GM19455 (cell line): ENCODE data around the gene SIM2.
"Not testable (repeated sequence)": the region's sequence is repeated elsewhere in the genome, so short reads cannot be mapped to it uniquely, and the experiment has no call there.

ENCODE experiments used
- ATAC-seq: cut with Tn5 transposase; IDR thresholded peaks from one replicate; pipeline ENCODE4 v1.9.1; 2021; ENCODE audit not compliant: unreplicated experiment

The SIM2 gene

GRCh38 chr21:36698981-36699545 is at the start of gene SIM2:
Gene SIM2 (plus strand): TSS chr21:36699115. CDS start chr21:36699747, 632 bp downstream.
- no peak for ATAC-seq

GRCh38 chr21:36654324-36654723 is 44.6 kb upstream of the SIM2 start:
- ATAC-seq: no peak

GRCh38 chr21:36654796-36655325 is 44.1 kb upstream of the SIM2 start:
- no peak for ATAC-seq

GRCh38 chr21:36656138-36656537 is 42.8 kb upstream of the SIM2 start:
- no peak for ATAC-seq

GRCh38 chr21:36657290-36657689 is 41.6 kb upstream of the SIM2 start:
- ATAC-seq: not testable (repeated sequence)

- no peak for ATAC-seq
Measured at GRCh38 chr21:36657999-36658398, 40.9 kb upstream of the SIM2 start.

- ATAC-seq: no peak
Measured at GRCh38 chr21:36658926-36659325, 40.0 kb upstream of the SIM2 start.

- ATAC-seq: no peak
Measured at GRCh38 chr21:36661511-36662309, 37.2 kb upstream of the SIM2 start.

- no peak for ATAC-seq
Measured at GRCh38 chr21:36663033-36663855, 35.7 kb upstream of the SIM2 start.

- ATAC-seq: no peak
Measured at GRCh38 chr21:36664662-36664990, 34.3 kb upstream of the SIM2 start.

GRCh38 chr21:36665806-36666205 is 33.1 kb upstream of the SIM2 start:
- no peak for ATAC-seq

GRCh38 chr21:36668713-36669112 is 30.2 kb upstream of the SIM2 start:
- no peak for ATAC-seq

GRCh38 chr21:36671836-36672235 is 27.1 kb upstream of the SIM2 start:
- ATAC-seq: no peak

- not testable (repeated sequence) for ATAC-seq
Measured at GRCh38 chr21:36672296-36672695, 26.6 kb upstream of the SIM2 start.

- no peak for ATAC-seq
Measured at GRCh38 chr21:36672737-36673136, 26.2 kb upstream of the SIM2 start.

GRCh38 chr21:36676039-36676950 is 22.6 kb upstream of the SIM2 start:
- ATAC-seq: no peak

- no peak for ATAC-seq
Measured at GRCh38 chr21:36677443-36677842, 21.5 kb upstream of the SIM2 start.

- no peak for ATAC-seq
Measured at GRCh38 chr21:36678538-36678937, 20.4 kb upstream of the SIM2 start.

- ATAC-seq: no peak
Measured at GRCh38 chr21:36681117-36681631, 17.7 kb upstream of the SIM2 start.

- ATAC-seq: no peak
Measured at GRCh38 chr21:36684957-36685714, 13.8 kb upstream of the SIM2 start.
